Esophagus muscularis mucosa (tissue), 4 donors: ENCODE measurements around the gene ZMYM4.

Experiments used
- CTCF ChIP-seq, 3 experiments: fragments of 200-600 bp in 2 of 3; fragments of 450-650 bp in 1 of 3; sonication (generic) in 2 of 3; IDR thresholded peaks; one replicate each; pipeline ENCODE4 v1.5.1; 2017 to 2019; ENCODE audit warnings: antibody characterized with exemption in 3 of 3, mild to moderate bottlenecking in 2 of 3, moderate library complexity in 1 of 3
- EP300 ChIP-seq: sonication (generic); formaldehyde crosslinking; IDR thresholded peaks from one replicate; pipeline ENCODE4 v1.6.1; 2017; ENCODE audit warnings: antibody characterized with exemption
- POLR2A ChIP-seq: fragments of 450-650 bp; IDR thresholded peaks from one replicate; pipeline ENCODE4 v1.6.1; 2017; ENCODE audit warnings: antibody characterized with exemption, moderate library complexity, mild to moderate bottlenecking, low read depth
- POLR2AphosphoS5 ChIP-seq, 2 donors: sonication (generic); formaldehyde crosslinking; IDR thresholded peaks; one replicate each; pipeline ENCODE4 v1.6.1; 2017; ENCODE audit warnings: antibody characterized with exemption in 2 of 2

GRCh38 chr1:35442734-35443133, 174.2 kb downstream of the ZMYM4 start:
- TF ChIP-seq POLR2AphosphoS5 (IDR thresholded peaks at IDR 0.05) (no peak), POLR2A (no peak), EP300 (no peak), CTCF (IDR thresholded peaks at IDR 0.05) (no peak)
